ENCODE measurements around the gene PCBP2.

The PCBP2 gene

GRCh38 chr12:53508534-53509170 lies 56.8 kb downstream of the PCBP2 start:
- peak; percentile 89 for DNase-seq (ENCODE audit: low spot score)

GRCh38 chr12:53510181-53510812 lies 58.4 kb downstream of the PCBP2 start:
- no peak for DNase-seq (ENCODE audit: low spot score)

GRCh38 chr12:53513712-53514410 lies 62.0 kb downstream of the PCBP2 start:
- no peak for DNase-seq (ENCODE audit: low spot score)

GRCh38 chr12:53514628-53515290 lies 62.9 kb downstream of the PCBP2 start:
- no peak for DNase-seq (ENCODE audit: low spot score)

GRCh38 chr12:53515291-53515680 lies 63.4 kb downstream of the PCBP2 start:
- DNase-seq (ENCODE audit: low spot score), result no peak

- DNase-seq (ENCODE audit: low spot score), result no peak
Observed at GRCh38 chr12:53516758-53517455, 65.0 kb downstream of the PCBP2 start.

- no peak for DNase-seq (ENCODE audit: low spot score)
Observed at GRCh38 chr12:53518381-53518780, 66.5 kb downstream of the PCBP2 start.

- DNase-seq (ENCODE audit: low spot score), result no peak
Observed at GRCh38 chr12:53523131-53523530, 71.2 kb downstream of the PCBP2 start.

- DNase-seq (ENCODE audit: low spot score), result no peak
Observed at GRCh38 chr12:53524476-53524875, 72.6 kb downstream of the PCBP2 start.

- no peak for DNase-seq (ENCODE audit: low spot score)
Observed at GRCh38 chr12:53530061-53530460, 78.2 kb downstream of the PCBP2 start.
